NCI-H526 (cell line): ENCODE results near the gene SCN9A.

Source experiments
- DNase-seq, 2 experiments: peaks; one replicate each; lab custom pipeline; 2025; lab: John Stamatoyannopoulos, UW

SCN9A gene

GRCh38 chr2:166179201-166179600 is 196.5 kb downstream of the SCN9A start:
- no peak for DNase-seq

- no peak for DNase-seq
These were observed 202.5 kb downstream of the SCN9A start for GRCh38 chr2:166173263-166173662.

- DNase-seq: no peak
These were observed 204.5 kb downstream of the SCN9A start for GRCh38 chr2:166171216-166171615.

GRCh38 chr2:166170356-166170755 is 205.4 kb downstream of the SCN9A start:
- no peak for DNase-seq

GRCh38 chr2:166167449-166167848 is 208.3 kb downstream of the SCN9A start:
- no peak for DNase-seq

GRCh38 chr2:166163775-166164174 is 212.0 kb downstream of the SCN9A start:
- DNase-seq: no peak

- DNase-seq: no peak
These were observed 217.2 kb downstream of the SCN9A start for GRCh38 chr2:166158546-166158945.

- DNase-seq: no peak
These were observed 218.2 kb downstream of the SCN9A start for GRCh38 chr2:166157578-166157977.

- no peak for DNase-seq
These were observed 218.7 kb downstream of the SCN9A start for GRCh38 chr2:166156985-166157490.

GRCh38 chr2:166155589-166155988 is 220.2 kb downstream of the SCN9A start:
- no peak for DNase-seq

- DNase-seq: no peak
These were observed 220.9 kb downstream of the SCN9A start for GRCh38 chr2:166154685-166155338.

GRCh38 chr2:166152064-166152463 is 223.7 kb downstream of the SCN9A start:
- DNase-seq: no peak

- DNase-seq: no peak
These were observed 227.0 kb downstream of the SCN9A start for GRCh38 chr2:166148500-166149400.

GRCh38 chr2:166147883-166148282 is 227.9 kb downstream of the SCN9A start:
- no peak for DNase-seq
